HepG2 (cell line): ENCODE data around the gene CENPM. TPM values are rescaled to one million over a fixed set of nuclear protein-coding genes. Genes with fewer than 3 reads are reported as not detected.
A peak's percentile ranks its signal among the peaks of the same experiment; 100 is the strongest.

Experiments
- DNMT1 ChIP-seq: sonication (generic); formaldehyde crosslinking; IDR thresholded peaks from 2 replicates; pipeline ENCODE4 v1.5.1; 2020; ENCODE audit warnings: mild to moderate bottlenecking, missing genetic modification reagents
- ELF4 ChIP-seq: sonication (generic); formaldehyde crosslinking; IDR thresholded peaks from 2 replicates; pipeline ENCODE4 v1.5.0; 2020; ENCODE audit warnings: missing genetic modification reagents, mild to moderate bottlenecking, moderate library complexity, borderline replicate concordance
- ESRRA ChIP-seq: sonication (generic); formaldehyde crosslinking; IDR thresholded peaks from 2 replicates; pipeline ENCODE4 v1.5.1; 2020; ENCODE audit warnings: mild to moderate bottlenecking, low read depth, missing genetic modification reagents
- FOXC1 ChIP-seq: sonication (generic); formaldehyde crosslinking; IDR thresholded peaks from 2 replicates; pipeline ENCODE4 v1.8.0; 2022; ENCODE audit warnings: mild to moderate bottlenecking, missing genetic modification reagents, borderline replicate concordance
- KDM3A ChIP-seq: IDR thresholded peaks from 2 replicates; pipeline ENCODE4 v1.6.1; 2018; ENCODE audit warnings: low read depth, missing compliant biosample characterization
- KLF9 ChIP-seq: IDR thresholded peaks from 2 replicates; pipeline ENCODE4 v1.6.1; 2016; ENCODE audit warnings: low read depth
- MIXL1 ChIP-seq: IDR thresholded peaks from 2 replicates; pipeline ENCODE4 v1.6.1; 2016
- PRPF4 ChIP-seq: fragments of 200-400 bp; formaldehyde crosslinking; IDR thresholded peaks from 2 replicates; pipeline ENCODE4 v1.6.1; 2016; ENCODE audit warnings: low read length, low read depth; ENCODE audit not compliant: poor library complexity, severe bottlenecking
- SMYD3 ChIP-seq: sonication (generic); formaldehyde crosslinking; IDR thresholded peaks from 2 replicates; pipeline ENCODE4 v1.8.1; 2023; ENCODE audit warnings: mild to moderate bottlenecking, missing genetic modification reagents
- SP1 ChIP-seq, 2 experiments: fragments of 450-650 bp in 1 of 2; sonication (generic) in 1 of 2; formaldehyde crosslinking in 1 of 2; IDR thresholded peaks; 2 replicates each; pipeline versions ENCODE4 v1.4.0 to v1.6.1; 2016 to 2020; ENCODE audit warnings: missing genetic modification reagents in 1 of 2
- TBL1XR1 ChIP-seq: fragments of 150-350 bp; IDR thresholded peaks from 2 replicates; pipeline ENCODE4 v1.6.1; 2014; ENCODE audit warnings: borderline replicate concordance, low read length; ENCODE audit not compliant: partially characterized antibody
- XRCC5 ChIP-seq: fragments of 200-400 bp; formaldehyde crosslinking; optimal IDR thresholded peaks from 2 replicates; pipeline ENCODE3; 2017; ENCODE audit warnings: mild to moderate bottlenecking, low read length
- ZBTB21 ChIP-seq: sonication (generic); formaldehyde crosslinking; IDR thresholded peaks from 2 replicates; pipeline ENCODE4 v1.4.0; 2020; ENCODE audit warnings: missing genetic modification reagents
- ZNF772 ChIP-seq: sonication (generic); formaldehyde crosslinking; IDR thresholded peaks from 2 replicates; pipeline ENCODE4 v1.5.0; 2020; ENCODE audit warnings: mild to moderate bottlenecking, missing genetic modification reagents
- polyA plus RNA-seq, 8 experiments: library from polyadenylated mRNA; depleted of rRNA in 3 of 8; stranded (reverse) in 7 of 8; unstranded in 1 of 8; fragments of >200 nt; fragmentation: Illumina TruSeq in 4 of 8; extraction: Trizol in 4 of 8; gene quantifications; 2 replicates each; pipeline versions ENCODE4 v1.2.1 to v1.2.3, GENCODE V29; 2011 to 2016; ENCODE audit warnings: low read depth in 4 of 8, missing spikeins in 1 of 8, mixed read lengths in 1 of 8; ENCODE audit not compliant: insufficient read depth in 1 of 8
- total RNA-seq, 5 experiments: library from RNA; depleted of rRNA; stranded (reverse); fragments of >200 nt; fragmentation: Illumina TruSeq; extraction: Trizol; gene quantifications; 2 replicates each; pipeline ENCODE4 v1.2.3, GENCODE V29; 2016; ENCODE audit warnings: low read depth in 1 of 5
- TF ChIP-seq, protein P1 (sequence below): sonication (generic); formaldehyde crosslinking; IDR thresholded peaks from 2 replicates; pipeline ENCODE4 v1.4.0; 2020; ENCODE audit warnings: missing genetic modification reagents, borderline replicate concordance
- TF ChIP-seq, protein P2 (sequence below): sonication (generic); formaldehyde crosslinking; IDR thresholded peaks from 2 replicates; pipeline ENCODE4 v1.5.0; 2020; ENCODE audit warnings: mild to moderate bottlenecking, missing genetic modification reagents
- TF ChIP-seq, protein P3 (sequence below): IDR thresholded peaks from 2 replicates; pipeline ENCODE4 v1.6.1; 2016; ENCODE audit warnings: missing compliant biosample characterization, missing genetic modification reagents, borderline replicate concordance
- TF ChIP-seq, protein P4 (sequence below): sonication (generic); formaldehyde crosslinking; IDR thresholded peaks from 2 replicates; pipeline ENCODE4 v1.8.0; 2022; ENCODE audit warnings: missing genetic modification reagents, mild to moderate bottlenecking, inconsistent platforms, borderline replicate concordance
- TF ChIP-seq, protein P5 (sequence below): sonication (generic); formaldehyde crosslinking; IDR thresholded peaks from 2 replicates; pipeline ENCODE4 v1.4.0; 2020; ENCODE audit warnings: missing genetic modification reagents

CENPM gene
- total and polyA plus RNA-seq, 2 of the 13 experiments (the other 11 are each of a cell fraction or from before 2014, with no cell fraction given), result 11.2 to 37.3 TPM

DNA sequence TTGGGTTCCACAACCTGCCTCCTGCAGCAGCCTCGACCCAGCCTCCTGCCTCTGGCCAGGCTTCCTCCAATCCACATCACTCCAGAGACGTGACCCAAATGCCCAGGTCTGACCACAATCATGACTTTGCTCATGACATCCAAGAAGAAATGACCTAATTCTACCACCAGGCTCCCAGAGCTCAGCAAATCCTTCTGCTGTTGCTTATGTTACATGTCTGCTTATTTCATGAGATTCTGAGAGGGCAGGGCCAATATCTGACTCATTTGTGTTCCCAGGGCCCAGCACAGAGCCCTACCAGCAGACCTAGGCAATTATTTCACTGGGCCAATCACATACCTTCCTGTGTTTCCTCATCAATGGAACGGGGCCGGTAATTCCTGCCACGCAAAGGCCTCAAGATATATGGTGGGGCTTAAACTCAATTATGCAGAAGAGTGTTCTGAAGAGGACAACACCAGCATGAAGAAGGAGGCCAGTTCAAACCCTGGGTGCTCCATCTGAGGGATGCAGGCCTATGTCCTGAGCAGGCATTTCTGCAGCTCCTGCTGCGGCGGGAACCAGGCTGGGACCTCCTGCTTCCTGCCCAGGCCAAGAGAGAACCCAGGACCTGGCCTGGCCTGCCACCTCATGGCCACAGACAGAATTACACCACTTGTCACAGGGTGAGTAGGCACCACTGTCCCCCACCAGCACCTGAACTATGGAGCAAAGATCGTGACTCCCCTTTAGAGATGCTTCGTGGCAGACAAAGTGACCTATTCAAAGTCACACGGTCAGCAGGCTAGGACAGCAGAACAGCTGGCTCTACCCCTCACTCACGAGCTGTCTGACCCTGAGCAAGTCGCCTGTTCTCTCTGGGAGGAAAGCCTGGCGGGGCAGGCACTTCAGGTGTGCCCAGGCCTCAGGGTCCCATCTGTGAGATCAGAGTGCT is 5.9 kb downstream of the CENPM start (continued):
- TF ChIP-seq, protein P1, sequence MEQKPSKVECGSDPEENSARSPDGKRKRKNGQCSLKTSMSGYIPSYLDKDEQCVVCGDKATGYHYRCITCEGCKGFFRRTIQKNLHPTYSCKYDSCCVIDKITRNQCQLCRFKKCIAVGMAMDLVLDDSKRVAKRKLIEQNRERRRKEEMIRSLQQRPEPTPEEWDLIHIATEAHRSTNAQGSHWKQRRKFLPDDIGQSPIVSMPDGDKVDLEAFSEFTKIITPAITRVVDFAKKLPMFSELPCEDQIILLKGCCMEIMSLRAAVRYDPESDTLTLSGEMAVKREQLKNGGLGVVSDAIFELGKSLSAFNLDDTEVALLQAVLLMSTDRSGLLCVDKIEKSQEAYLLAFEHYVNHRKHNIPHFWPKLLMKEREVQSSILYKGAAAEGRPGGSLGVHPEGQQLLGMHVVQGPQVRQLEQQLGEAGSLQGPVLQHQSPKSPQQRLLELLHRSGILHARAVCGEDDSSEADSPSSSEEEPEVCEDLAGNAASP (CRISPR knock-in tag), result 0 out of 2 replicates have a peak, but pooled peaks have one; percentile 44
- no peak for TF ChIP-seq KLF9
- TF ChIP-seq FOXC1 (CRISPR knock-in tag), result peak; percentile 58; the same call in 1 of the 2 replicates
- TF ChIP-seq, protein P2, sequence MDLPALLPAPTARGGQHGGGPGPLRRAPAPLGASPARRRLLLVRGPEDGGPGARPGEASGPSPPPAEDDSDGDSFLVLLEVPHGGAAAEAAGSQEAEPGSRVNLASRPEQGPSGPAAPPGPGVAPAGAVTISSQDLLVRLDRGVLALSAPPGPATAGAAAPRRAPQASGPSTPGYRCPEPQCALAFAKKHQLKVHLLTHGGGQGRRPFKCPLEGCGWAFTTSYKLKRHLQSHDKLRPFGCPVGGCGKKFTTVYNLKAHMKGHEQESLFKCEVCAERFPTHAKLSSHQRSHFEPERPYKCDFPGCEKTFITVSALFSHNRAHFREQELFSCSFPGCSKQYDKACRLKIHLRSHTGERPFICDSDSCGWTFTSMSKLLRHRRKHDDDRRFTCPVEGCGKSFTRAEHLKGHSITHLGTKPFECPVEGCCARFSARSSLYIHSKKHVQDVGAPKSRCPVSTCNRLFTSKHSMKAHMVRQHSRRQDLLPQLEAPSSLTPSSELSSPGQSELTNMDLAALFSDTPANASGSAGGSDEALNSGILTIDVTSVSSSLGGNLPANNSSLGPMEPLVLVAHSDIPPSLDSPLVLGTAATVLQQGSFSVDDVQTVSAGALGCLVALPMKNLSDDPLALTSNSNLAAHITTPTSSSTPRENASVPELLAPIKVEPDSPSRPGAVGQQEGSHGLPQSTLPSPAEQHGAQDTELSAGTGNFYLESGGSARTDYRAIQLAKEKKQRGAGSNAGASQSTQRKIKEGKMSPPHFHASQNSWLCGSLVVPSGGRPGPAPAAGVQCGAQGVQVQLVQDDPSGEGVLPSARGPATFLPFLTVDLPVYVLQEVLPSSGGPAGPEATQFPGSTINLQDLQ (CRISPR knock-in tag), result no peak
- no peak for TF ChIP-seq ZNF772 (CRISPR knock-in tag)
- TF ChIP-seq XRCC5, result peak; percentile 46
- TF ChIP-seq DNMT1 (CRISPR knock-in tag), result peak; percentile 57; the same call in 1 of the 2 replicates
- TF ChIP-seq MIXL1 (CRISPR knock-in tag), result 0 out of 2 replicates have a peak, but pooled peaks have one; percentile 43
- TF ChIP-seq SMYD3, result no peak
- TF ChIP-seq TBL1XR1, result no peak
- TF ChIP-seq, protein P3, sequence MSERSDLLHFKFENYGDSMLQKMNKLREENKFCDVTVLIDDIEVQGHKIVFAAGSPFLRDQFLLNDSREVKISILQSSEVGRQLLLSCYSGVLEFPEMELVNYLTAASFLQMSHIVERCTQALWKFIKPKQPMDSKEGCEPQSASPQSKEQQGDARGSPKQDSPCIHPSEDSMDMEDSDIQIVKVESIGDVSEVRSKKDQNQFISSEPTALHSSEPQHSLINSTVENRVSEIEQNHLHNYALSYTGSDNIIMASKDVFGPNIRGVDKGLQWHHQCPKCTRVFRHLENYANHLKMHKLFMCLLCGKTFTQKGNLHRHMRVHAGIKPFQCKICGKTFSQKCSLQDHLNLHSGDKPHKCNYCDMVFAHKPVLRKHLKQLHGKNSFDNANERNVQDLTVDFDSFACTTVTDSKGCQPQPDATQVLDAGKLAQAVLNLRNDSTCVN (CRISPR knock-in tag), result peak; percentile 80
- 0 out of 2 replicates have a peak, but pooled peaks have one; percentile 67 for TF ChIP-seq KDM3A
- no peak for TF ChIP-seq ZBTB21 (CRISPR knock-in tag)
- peak; percentile 55; the same call in 1 of the 2 replicates for TF ChIP-seq ESRRA
- no peak for TF ChIP-seq PRPF4
- TF ChIP-seq SP1 (IDR thresholded peaks at IDR 0.05), result no peak
- TF ChIP-seq SP1 (CRISPR knock-in tag; IDR thresholded peaks at IDR 0.05), result no peak; the same call in 1 of the 2 replicates
- no peak for TF ChIP-seq ELF4
- TF ChIP-seq, protein P4, sequence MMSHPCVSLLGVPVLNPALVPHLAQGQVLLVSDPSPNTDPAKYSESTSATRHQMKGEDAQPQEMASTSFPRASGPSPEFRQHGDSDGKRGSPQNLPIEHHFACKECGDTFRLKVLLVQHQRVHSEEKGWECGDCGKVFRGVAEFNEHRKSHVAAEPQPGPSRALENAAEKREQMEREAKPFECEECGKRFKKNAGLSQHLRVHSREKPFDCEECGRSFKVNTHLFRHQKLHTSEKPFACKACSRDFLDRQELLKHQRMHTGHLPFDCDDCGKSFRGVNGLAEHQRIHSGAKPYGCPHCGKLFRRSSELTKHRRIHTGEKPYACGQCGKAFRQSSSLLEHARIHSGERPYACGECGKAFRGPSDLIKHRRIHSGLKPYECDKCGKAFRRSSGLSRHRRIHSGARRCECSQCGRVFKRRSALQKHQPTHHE (CRISPR knock-in tag), result no peak
- TF ChIP-seq, protein P5, sequence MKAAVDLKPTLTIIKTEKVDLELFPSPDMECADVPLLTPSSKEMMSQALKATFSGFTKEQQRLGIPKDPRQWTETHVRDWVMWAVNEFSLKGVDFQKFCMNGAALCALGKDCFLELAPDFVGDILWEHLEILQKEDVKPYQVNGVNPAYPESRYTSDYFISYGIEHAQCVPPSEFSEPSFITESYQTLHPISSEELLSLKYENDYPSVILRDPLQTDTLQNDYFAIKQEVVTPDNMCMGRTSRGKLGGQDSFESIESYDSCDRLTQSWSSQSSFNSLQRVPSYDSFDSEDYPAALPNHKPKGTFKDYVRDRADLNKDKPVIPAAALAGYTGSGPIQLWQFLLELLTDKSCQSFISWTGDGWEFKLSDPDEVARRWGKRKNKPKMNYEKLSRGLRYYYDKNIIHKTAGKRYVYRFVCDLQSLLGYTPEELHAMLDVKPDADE, result no peak
